HG03521 (cell line): Measurements from ENCODE around the gene LRRC38.

Experiments
- ATAC-seq: cut with Tn5 transposase; IDR thresholded peaks from one replicate; pipeline ENCODE4 v1.9.1; 2021; ENCODE audit warnings: mild to moderate bottlenecking, moderate library complexity; ENCODE audit not compliant: unreplicated experiment

LRRC38 gene

DNA sequence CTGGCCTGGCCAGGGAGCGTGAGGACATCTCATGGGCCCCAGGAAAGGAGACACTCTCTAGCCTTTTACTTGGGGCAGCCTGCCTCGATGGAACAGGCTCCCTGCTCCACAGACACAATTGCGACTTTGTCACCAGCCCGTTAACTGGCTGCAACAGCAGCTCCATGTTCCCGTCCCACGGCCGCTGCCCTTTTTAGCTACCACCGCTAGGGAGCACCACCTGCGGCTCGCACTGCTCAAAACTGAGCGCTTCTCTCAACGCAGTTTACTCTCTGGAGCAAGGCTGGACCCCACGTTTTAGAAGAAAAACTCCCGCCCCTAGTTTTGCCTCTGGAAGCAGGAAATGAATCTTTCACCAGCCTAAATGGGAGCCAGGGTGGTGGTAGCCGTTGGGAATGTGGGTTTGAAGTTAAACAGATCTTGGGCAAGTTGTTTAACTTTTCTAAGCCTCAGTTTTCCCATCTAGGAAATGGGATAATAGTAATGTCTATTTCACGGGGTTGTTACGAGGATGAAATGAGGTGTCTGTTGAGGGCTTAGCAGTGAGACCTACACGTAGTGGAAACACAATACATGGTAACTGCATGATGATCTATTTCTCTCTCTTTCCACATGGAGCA, 3.5 kb upstream of the LRRC38 start:
- no peak for ATAC-seq

DNA sequence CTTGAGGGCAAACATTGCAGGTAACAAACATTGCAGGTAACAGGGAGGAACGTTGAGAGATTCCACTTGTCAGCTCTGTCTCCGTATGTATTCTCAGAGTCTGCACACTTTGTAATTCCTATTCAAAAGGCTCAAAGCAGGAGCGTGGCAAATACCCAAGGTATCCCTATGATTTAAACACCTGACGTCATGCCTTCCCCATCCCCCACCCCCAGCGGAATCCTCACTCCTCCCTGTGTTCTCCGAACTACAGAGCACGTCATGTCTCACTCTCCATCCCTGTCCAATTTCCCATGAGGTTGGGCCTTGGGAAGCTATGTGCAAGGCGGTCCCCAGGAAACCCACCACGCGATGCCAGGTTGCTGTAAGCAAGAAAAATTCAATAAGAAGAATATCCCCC, 2.8 kb upstream of the LRRC38 start:
- ATAC-seq, result no peak

DNA sequence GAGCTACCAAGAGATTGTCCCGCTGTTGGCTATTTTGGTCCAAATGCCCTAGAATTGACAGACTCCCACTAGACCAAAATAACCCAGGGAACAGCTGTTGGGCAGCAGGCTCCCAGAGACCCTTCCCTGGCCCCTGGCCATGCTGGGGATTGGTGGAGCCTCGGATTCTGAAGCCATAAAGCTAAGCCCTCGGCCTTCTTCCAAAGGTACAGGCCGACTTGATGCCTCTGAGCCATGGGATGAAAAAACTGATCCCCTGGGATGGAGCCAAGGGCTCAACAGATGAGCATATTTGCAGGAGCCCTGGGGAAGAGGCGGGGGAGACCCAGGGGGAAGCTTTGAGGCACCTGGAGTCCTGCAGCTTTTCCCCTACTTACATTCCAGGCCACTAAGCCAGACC, 1.0 kb upstream of the LRRC38 start:
- no peak for ATAC-seq

DNA sequence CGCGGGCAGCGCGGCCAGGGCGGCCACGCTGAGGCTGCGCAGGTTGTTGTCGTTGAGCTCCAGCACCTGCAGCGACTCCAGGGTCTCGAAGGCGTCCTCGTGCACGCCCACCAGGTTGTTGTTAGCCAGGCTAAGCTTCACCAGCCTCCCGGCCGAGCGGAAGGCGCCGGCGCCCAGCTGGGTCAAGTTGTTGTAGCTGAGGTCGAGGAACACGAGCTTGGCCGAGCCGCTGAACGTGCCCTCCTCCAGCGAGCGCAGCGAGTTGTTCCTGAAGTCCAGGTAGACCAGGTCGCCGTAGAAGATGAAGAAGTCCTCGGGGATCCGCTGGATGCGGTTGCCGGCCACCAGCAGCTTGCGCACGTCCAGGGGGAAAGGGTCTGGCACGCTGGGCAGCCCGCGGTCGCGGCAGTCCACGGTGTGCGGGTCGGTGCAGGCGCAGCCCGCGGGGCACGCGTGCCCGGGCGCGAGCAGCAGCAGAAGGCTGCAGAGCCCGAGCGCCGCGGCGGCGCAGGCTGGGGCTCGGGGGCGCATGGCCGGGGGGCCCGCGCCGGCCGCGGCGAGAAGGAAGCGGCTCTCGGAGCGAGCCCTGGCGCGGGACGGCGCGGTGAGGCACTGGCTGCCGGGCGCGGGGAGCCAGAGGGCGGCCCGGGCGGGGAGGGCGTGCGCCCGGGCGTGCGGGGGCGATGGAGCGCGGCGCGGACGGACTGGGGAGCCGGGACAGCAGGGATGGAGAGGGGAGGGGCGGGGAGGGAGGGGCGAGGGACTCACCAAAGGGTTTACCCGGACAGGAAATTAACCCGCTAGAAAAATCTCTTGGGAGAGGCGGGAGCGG, 524 bp downstream of the LRRC38 start:
- no peak for ATAC-seq

DNA sequence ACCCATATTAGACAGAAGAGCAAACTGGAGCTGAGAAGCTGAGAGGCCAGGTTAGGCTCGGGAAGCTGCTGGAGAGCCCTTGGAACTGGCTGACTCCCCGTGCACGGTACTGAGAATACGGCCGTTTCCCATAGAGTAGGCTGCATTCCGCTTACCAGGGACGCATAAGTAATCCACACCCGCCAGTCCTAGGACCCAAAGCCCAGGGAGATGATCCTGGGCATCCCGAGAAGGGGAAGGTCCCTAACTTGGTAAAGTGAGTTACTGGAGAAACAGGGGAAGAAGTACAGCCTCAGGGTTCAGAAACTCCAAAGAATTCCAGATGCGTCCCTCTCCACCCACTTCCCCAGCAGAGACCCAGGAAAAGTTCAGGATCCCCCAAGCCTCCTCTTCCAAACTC, 1.3 kb downstream of the LRRC38 start:
- ATAC-seq, result no peak

DNA sequence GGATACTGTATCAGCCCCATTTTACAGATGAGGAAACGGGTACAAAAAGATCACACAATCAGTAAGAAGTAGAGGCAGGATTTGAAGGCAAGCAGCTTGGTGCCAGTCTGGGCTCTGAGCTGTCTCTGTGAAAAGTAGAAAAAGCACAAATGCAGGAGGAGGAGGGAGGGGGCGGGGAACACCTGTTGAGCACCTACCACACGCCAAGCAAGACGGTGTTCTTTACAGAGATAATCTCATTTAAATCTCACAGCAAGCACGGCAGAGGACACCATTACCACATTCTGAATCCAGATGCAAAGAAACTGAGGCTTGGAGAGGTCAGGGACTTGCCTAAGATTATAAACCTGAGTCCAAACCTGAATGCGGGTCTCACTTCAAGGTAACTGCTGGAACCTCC, 3.3 kb downstream of the LRRC38 start:
- ATAC-seq, result no peak

DNA sequence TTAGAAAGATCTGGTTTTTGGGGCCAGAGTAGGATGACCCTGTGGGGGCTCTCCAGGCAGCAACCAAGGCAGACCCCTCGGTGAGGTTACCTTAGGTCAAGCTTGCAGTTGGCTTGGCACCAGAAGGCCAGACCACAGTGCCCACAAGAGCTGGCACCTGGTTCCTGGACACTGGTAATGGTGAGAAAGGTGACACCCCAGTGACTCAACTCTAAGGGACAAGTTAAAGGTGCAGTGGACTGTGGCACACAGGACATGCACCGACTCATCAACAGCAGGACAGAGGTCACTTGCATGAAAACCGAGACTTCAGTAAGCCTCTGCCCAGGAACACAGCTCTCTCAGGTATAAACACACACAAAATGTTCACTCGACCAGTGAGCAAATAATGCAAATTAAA, 6.7 kb downstream of the LRRC38 start:
- no peak for ATAC-seq

DNA sequence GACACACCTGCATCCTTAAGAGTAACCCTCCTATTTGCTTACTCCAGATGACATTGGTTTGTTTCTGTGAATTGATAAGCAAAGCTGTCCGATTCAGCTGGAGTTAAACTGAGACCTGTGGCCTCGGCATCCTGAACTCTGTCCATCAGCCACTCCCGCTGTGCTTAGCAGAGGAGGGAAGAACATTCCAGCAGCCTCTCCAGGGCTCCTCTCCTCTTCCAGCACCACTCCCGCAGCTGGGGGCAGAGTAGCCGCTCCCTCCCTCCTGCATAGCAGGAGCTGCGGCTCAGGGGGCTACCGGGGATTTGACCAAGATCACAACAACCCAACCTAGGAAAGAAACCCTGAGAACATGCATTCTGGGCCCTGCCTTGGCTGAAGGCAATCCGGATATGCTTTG, 8.8 kb downstream of the LRRC38 start:
- no peak for ATAC-seq

DNA sequence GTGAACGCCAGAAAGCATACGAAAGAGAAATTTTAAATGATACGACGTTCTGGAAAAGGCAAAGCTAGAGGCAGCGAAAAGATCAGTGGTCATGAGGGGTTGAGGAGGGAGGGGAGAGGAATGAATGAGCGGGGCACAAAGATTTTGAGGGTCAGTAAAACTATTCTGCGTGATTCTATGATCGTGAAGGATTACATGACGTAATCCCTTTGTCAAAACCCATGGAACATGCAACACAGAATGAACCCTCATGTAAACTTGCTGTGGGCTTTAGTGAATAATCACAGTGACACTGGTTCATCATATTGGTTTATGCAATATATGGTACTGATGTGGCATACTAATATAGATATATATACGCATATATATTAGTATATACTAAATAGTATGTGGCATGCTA, 13.0 kb downstream of the LRRC38 start:
- no peak for ATAC-seq

DNA sequence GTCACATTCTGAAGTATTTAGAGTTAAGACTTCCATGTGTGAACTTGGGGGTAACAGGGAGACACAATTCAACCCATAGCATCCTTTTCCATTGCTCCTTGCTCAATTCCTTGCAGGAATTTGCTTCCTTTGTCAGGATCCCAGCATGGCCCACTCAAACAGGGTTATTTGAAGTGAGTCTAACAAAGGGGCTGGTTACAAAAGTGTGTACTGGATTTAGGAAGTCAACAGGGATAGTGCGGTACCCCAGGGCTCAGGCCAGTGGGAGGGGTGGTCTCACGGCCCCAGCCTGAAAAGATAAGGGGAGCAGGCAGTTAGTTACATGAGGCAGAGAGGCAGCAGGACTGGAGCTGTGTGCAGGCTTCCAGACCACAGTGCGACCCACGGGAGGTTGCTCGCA, 14.4 kb downstream of the LRRC38 start:
- no peak for ATAC-seq

DNA sequence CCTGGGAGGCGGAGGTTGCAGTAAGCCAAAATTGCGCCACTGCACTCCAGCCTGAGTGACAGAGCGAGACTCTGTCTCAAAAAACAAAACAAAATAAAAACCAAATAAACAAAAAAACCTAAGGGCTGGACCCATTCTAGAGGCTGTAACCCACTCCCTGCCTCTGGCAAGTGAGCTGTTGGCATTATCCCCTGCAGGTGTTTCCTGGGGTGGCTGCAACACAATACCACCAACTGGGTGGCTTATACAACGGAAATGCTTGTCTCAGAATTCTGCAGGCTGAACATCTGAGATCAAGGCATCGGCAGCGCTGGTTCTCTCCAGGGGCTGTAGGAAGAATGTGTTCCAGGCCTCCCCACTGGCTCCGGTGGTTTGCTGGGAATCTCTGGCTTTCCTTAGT, 15.2 kb downstream of the LRRC38 start:
- ATAC-seq, result no peak

DNA sequence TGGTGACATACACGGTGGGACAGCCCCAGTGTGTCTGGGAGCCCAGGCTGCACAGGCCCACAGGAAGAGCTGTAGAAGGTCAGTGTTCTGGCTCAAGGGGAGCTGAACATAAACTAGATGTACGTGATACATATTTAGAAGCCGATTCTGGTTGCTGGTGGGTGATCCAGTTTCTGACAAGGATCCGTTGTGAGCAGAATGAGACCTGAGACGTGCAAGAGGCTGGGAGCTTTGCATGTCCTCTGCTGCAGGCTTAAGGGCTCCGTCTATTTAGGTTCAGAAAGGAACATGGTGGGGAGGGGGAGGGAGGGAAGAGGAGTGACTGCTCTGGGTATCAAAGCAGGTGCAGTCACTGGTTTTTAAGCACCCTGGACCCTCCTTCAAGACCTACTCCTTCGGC, 18.6 kb downstream of the LRRC38 start:
- no peak for ATAC-seq

DNA sequence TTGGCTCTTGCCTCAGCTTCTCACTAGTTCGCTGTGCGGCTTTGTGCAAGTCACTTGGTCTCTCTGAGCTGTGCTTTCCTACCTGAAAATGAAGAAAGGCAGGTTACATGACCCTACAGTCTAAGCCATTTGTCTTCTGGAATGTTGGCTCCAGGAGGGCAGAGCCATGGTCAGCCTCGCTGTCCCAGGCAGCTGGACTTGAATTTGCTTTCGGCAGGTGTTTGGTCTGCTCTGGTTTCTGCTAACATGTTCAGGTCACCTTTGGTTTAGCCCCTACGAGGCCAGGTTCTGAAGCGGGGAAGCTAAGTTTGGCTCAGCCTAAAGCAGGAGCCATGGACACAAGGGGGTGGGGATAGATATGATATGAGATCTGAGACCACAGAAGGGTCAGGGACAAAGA, 19.1 kb downstream of the LRRC38 start:
- no peak for ATAC-seq

DNA sequence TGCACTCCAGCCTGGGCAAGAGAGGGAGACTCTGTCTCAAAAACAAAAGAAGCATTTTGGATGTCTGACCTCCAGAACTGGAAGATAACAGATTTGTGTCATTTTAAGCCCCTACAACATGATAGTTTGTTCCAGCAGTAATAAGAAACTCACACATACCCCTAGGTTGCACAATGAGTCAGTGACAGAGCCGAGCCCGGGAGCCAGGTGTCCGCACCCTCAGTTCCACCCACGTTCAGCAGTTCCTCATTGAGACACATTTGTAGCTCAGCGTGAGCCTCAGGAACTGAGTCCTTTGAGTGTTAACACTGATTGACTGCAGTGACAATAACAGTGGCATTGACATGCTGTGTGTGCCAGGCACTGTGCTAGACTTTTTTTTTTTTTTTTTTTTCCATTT, 19.8 kb downstream of the LRRC38 start:
- peak; percentile 61 for ATAC-seq

DNA sequence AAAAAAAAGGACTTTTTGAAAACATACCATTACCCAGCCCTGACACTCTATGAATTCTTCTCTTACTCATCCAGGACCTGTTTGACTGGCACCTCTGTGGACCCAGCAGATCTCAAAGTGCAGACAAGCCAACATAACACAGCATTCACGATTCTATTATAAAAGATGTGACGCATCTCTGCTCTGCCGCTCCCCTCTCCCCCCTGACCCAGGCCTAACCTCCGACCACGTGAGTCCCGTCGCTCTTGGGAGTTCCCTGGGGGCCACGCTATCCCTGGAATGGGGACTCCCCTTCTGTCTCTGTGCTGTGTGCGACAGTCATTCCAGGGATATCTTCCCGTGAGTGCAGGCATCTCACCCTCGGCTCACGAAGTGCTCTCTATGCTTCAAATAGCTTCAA, 21.1 kb downstream of the LRRC38 start:
- no peak for ATAC-seq

DNA sequence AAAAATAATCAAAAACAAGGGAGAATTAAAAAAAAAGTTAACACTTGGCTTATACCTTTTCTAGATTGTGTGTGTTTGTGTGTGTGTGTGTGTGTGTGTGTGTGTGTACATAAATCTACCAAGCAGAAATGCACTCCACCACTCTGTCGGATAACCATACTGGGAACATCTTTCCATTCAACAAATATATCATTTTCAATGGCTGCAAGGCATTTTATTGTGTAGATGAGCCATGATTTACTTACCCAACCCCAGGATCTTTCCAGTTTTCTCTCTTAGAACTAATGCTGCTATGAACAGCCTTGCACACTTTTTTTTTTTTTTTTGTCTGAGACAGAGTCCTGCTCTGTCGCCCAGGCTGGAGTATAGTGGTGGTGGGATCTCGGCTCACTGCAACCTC, 25.8 kb downstream of the LRRC38 start:
- no peak for ATAC-seq

DNA sequence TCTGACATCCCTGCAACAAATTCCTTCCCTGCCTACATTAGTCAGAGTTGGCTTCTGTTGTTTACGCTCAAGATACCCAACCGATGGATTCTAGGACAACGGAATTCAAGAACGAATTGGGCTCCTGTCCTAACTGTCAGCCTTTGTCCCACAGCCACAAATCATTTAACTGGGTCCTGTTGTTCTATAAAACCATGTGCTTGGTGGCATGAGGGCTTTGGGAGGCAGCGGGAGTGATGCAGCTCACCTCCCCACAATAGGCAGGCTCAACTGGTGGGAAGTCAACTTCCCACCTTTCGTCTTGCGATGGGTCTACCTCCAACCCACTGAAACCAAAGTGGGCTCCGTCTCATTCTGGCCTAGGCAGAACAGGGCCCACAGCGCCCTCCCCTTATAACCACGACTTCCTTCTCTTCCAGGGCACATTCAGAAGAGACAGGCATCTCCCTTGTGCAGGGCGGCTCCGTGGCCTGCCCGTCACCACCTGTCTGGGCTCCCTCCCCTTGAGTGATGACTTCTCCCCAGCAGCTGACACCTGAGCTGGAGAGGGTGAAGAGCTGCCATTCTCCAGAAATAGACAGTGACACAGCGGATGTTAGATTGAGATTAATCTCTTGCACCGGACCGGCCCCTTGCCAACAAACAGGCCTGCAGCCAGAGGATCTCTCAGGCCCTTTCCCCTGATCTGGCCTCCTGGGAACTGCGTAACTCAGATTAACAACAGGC, 26.5 kb downstream of the LRRC38 start:
- no peak for ATAC-seq

DNA sequence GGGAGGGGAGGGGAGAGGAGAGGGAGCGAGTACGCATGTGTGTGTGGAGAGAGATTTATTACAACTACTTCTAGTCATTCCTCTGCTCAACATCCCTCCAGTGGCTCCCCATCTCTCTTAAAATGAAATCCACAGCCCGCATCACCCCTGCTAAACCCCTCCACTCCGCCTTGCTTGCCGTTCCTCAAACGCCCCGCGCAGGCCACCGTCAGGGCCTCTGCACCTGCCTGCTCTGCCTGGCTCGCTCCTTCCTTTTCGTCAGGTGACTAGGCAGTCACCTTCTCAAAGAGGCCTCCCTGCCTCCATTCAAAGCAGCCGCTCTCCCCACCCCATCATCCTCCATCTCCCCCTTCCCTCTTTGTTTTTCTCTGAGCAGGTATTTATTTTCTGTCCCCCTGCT, 29.9 kb downstream of the LRRC38 start:
- no peak for ATAC-seq

DNA sequence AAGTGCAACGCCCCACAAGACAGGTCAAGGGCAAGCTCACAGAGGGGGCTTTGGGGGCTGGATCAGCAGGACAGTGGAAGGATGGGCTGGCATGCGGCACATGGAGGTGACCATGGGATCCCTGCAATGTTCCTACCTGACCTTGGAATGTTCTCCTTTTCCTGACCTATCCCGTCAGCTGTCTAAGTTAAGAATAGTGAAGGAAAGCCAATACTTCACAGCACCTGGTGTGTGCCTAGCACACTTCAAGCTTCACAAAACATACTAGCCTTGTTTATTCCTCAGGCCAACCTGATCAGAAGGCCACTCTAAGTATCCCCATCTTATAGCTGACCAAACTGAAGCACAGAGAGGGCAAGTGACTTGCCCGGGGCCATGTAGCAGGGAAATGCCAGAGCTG, 31.2 kb downstream of the LRRC38 start:
- ATAC-seq, result no peak

DNA sequence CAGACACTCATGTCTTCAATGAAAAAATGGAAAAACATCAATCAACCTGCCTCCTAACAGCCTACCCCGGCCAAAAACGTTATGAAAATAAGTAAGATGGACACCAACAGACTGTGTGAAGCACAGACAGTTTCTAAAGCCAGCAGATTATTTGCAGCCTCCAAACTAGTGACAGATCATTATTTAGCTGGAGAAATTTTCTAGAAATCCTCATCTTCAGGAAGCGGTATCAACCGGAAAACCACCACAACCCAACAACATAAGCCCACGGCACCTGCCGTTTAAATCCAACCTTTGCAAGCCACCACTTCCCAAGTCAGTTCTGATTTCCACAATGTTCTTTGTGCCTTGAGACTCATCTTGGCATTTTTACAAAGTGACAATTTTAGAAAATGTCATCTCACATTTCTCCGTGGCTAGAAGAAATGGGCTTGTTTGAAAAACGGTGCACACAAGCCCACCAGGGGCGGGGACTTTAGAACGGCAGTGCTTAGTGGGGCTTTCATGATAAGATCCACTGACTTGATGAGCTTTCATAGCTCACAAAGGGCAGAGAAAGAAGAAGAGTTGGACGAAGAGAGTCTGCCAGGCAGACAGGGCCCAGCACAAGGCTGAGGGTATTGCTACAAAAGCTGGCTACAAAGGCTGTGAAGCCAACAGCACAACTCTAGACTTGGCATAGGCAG, 34.5 kb downstream of the LRRC38 start:
- no peak for ATAC-seq

DNA sequence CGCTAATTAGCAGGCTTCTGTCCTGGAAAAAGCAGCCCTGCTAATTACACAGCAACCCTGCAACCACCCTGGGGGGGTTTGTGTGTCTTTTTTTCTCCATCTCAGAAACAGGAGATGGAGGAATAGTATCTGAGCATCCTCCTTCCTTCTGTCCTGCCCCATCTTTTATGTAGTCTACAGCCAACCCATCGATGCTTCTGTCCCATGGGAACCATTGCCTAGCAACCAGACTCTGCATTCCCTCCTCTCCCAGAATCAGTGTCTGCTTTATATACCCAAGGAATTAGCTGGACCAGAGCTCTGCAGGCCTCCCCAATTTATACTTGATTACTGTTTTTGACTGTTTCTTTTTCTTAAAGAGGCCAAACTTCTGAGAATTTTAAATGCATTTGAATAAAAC, 35.1 kb downstream of the LRRC38 start:
- no peak for ATAC-seq

DNA sequence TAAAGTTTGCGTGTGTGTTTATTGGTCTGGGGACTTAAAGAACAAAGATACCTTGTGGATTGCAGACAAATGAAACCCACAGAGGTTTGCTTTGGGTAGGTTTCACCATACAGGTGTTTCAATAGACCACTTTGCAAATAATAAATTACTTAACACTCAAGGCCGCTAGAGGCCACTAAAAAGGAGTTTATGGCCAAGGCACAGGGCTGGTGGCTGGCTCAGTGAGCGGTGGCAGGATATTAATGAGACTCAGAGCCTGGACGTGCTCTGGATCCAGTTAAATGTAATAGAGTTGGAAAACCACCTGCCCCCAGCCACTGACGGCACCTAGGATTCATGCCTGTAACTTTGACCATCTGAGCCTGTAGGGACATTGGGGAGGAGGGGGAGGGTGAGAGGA, 44.5 kb downstream of the LRRC38 start:
- ATAC-seq, result no peak
